H9 (cell line): Measurements from ENCODE around the gene MCEE. TPM values are rescaled to one million over a fixed set of nuclear protein-coding genes. Genes with fewer than 3 reads are reported as not detected.

ENCODE experiments used
- DNase-seq: peaks from one replicate; pipeline ENCODE4 v3.0.0-alpha.2; 2017
- H2AFZ ChIP-seq: one replicate; pipeline ENCODE4 v1.6.1; 2013; ENCODE audit warnings: mild to moderate bottlenecking, low read length, control low read depth, moderate library complexity
- H2AK5ac ChIP-seq: 2 replicates; pipeline ENCODE4 v1.6.1; 2013; ENCODE audit warnings: low read length, control low read depth, mixed read lengths; ENCODE audit not compliant: insufficient read length
- H2BK120ac ChIP-seq: one replicate; pipeline ENCODE4 v1.6.1; 2013; ENCODE audit warnings: low read depth, mild to moderate bottlenecking, low read length, control low read depth, inconsistent platforms; ENCODE audit not compliant: poor library complexity, severe bottlenecking
- H2BK12ac ChIP-seq: 2 replicates; pipeline ENCODE4 v1.6.1; 2013; ENCODE audit warnings: low read length, control low read depth, mixed read lengths, low read depth; ENCODE audit not compliant: insufficient read length
- H2BK15ac ChIP-seq: 2 replicates; pipeline ENCODE4 v1.6.1; 2013; ENCODE audit warnings: low read depth, low read length, control low read depth
- H2BK20ac ChIP-seq: one replicate; pipeline ENCODE4 v1.6.1; 2013; ENCODE audit warnings: low read depth, mild to moderate bottlenecking, low read length, control low read depth, inconsistent platforms; ENCODE audit not compliant: poor library complexity, severe bottlenecking
- H2BK5ac ChIP-seq: 2 replicates; pipeline ENCODE4 v1.6.1; 2013; ENCODE audit warnings: low read length, control low read depth, mixed read lengths; ENCODE audit not compliant: insufficient read length
- H3K14ac ChIP-seq: 2 replicates; pipeline ENCODE4 v1.6.1; 2013; ENCODE audit warnings: low read length, control low read depth; ENCODE audit not compliant: insufficient read depth
- H3K18ac ChIP-seq: 2 replicates; pipeline ENCODE4 v1.6.1; 2013; ENCODE audit warnings: low read depth, mild to moderate bottlenecking, mixed read lengths, low read length, control low read depth; ENCODE audit not compliant: insufficient read length
- H3K23ac ChIP-seq: 2 replicates; pipeline ENCODE4 v1.6.1; 2013; ENCODE audit warnings: low read length, control low read depth, mixed read lengths, low read depth; ENCODE audit not compliant: insufficient read length
- H3K23me2 ChIP-seq: 2 replicates; pipeline ENCODE4 v1.6.1; 2013; ENCODE audit warnings: low read depth, mild to moderate bottlenecking, mixed read lengths, low read length, control low read depth; ENCODE audit not compliant: insufficient read length, poor library complexity, severe bottlenecking
- H3K27ac ChIP-seq: 2 replicates; pipeline ENCODE4 v1.5.1; 2013; ENCODE audit warnings: low read length, control low read depth, mixed read lengths, low read depth; ENCODE audit not compliant: insufficient read length
- H3K27me3 ChIP-seq: 2 replicates; pipeline ENCODE4 v1.6.1; 2013; ENCODE audit warnings: low read length, control low read depth, inconsistent platforms; ENCODE audit not compliant: insufficient read depth
- H3K4ac ChIP-seq: 2 replicates; pipeline ENCODE4 v1.6.1; 2013; ENCODE audit warnings: low read depth, mild to moderate bottlenecking, control low read depth, inconsistent platforms, low read length, moderate library complexity
- H3K4me1 ChIP-seq: 2 replicates; pipeline ENCODE4 v1.6.1; 2013; ENCODE audit warnings: low read length, control low read depth, inconsistent platforms; ENCODE audit not compliant: insufficient read depth
- H3K4me2 ChIP-seq: 2 replicates; pipeline ENCODE4 v1.6.1; 2013; ENCODE audit warnings: low read length, control low read depth, mixed read lengths; ENCODE audit not compliant: insufficient read length, insufficient read depth
- H3K56ac ChIP-seq: 2 replicates; pipeline ENCODE4 v1.6.1; 2013; ENCODE audit warnings: low read depth, mild to moderate bottlenecking, mixed read lengths, low read length, control low read depth; ENCODE audit not compliant: insufficient read length
- H3K79me1 ChIP-seq: 2 replicates; pipeline ENCODE4 v1.6.1; 2013; ENCODE audit warnings: low read depth, mild to moderate bottlenecking, moderate library complexity, low read length, control low read depth, inconsistent platforms; ENCODE audit not compliant: insufficient read depth, poor library complexity, severe bottlenecking
- H3K79me2 ChIP-seq: 2 replicates; pipeline ENCODE4 v1.6.1; 2013; ENCODE audit warnings: low read length, control low read depth, inconsistent platforms; ENCODE audit not compliant: insufficient read depth
- H3K9ac ChIP-seq: 2 replicates; pipeline ENCODE4 v1.6.1; 2013; ENCODE audit warnings: low read length, control low read depth, mixed read lengths; ENCODE audit not compliant: insufficient read length; ENCODE audit errors: extremely low read depth
- H3K9me3 ChIP-seq: one replicate; pipeline ENCODE4 v1.6.1; 2013; ENCODE audit warnings: low read depth, low read length, inconsistent platforms; ENCODE audit not compliant: control insufficient read depth
- H3T11ph ChIP-seq: one replicate; pipeline ENCODE4 v1.6.1; 2013; ENCODE audit warnings: mild to moderate bottlenecking, low read length, control low read depth, inconsistent platforms
- H4K20me1 ChIP-seq: one replicate; pipeline ENCODE4 v1.6.1; 2013; ENCODE audit not compliant: control insufficient read depth, insufficient read length, insufficient read depth
- H4K5ac ChIP-seq: 2 replicates; pipeline ENCODE4 v1.6.1; 2013; ENCODE audit warnings: low read depth, mild to moderate bottlenecking, mixed read lengths, low read length, control low read depth; ENCODE audit not compliant: insufficient read length
- H4K8ac ChIP-seq: replicated peaks from 2 replicates; pipeline ENCODE4 v1.6.1; 2013; ENCODE audit warnings: low read length, control low read depth, mixed read lengths, low read depth; ENCODE audit not compliant: insufficient read length
- H4K91ac ChIP-seq: 2 replicates; pipeline ENCODE4 v1.6.1; 2013; ENCODE audit warnings: low read depth, mild to moderate bottlenecking, moderate library complexity, mixed read lengths, low read length, control low read depth; ENCODE audit not compliant: insufficient read length
- H3K27ac Mint-ChIP-seq, 3 experiments: 2 replicates in 2 of 3; 3 replicates in 1 of 3; pipeline ENCODE4 v1.8.0; 2020 to 2021; ENCODE audit warnings: mixed read lengths in 3 of 3, mild to moderate bottlenecking in 1 of 3, moderate library complexity in 1 of 3
- H3K27me3 Mint-ChIP-seq: 2 replicates; pipeline ENCODE4 v1.8.0; 2021; ENCODE audit warnings: low read depth, mild to moderate bottlenecking, moderate library complexity, mixed read lengths
- H3K36me3 Mint-ChIP-seq, 3 experiments: 2 replicates in 2 of 3; 3 replicates in 1 of 3; pipeline ENCODE4 v1.8.0; 2020 to 2021; ENCODE audit warnings: low read depth in 3 of 3, mixed read lengths in 3 of 3; ENCODE audit not compliant: insufficient read depth in 1 of 3
- H3K4me1 Mint-ChIP-seq, 2 experiments: 2 replicates each; pipeline ENCODE4 v1.8.0; 2020; ENCODE audit warnings: mixed read lengths in 2 of 2
- H3K4me3 Mint-ChIP-seq, 2 experiments: 2 replicates in 1 of 2; 3 replicates in 1 of 2; pipeline ENCODE4 v1.8.0; 2020 to 2021; ENCODE audit warnings: mild to moderate bottlenecking in 2 of 2, mixed read lengths in 2 of 2, moderate library complexity in 1 of 2
- H3K9me3 Mint-ChIP-seq, 2 experiments: 2 replicates in 1 of 2; 3 replicates in 1 of 2; pipeline ENCODE4 v1.8.0; 2020; ENCODE audit warnings: mild to moderate bottlenecking in 2 of 2, mixed read lengths in 2 of 2, moderate library complexity in 1 of 2
- CTCF ChIP-seq: fragments of 200-600 bp; sonication (generic); conservative IDR thresholded peaks from 3 replicates; pipeline ENCODE4 v1.8.0; 2021; ENCODE audit warnings: antibody characterized with exemption, mild to moderate bottlenecking
- WGBS: extraction: QIAGEN DNeasy Blood & Tissue Kit; methylation state at CpG from one replicate; pipeline ENCODE4 v1.1.7; 2013; ENCODE audit warnings: missing lambda C conversion rate, low lambda C conversion rate, mixed read lengths; ENCODE audit not compliant: insufficient read length; ENCODE audit errors: extremely low coverage; 5-methylcytosine and 5-hydroxymethylcytosine counted together
- total RNA-seq: library from RNA; stranded (reverse); gene quantifications from 2 replicates; pipeline ENCODE4 v1.2.1, GENCODE V29; 2021

MCEE gene
- total RNA-seq, 1 experiment from 2014 or later: 12.5 TPM

- Histone ChIP-seq H3K18ac (no peak overlapping the region), H2BK12ac (no peak overlapping the region)
- no peak for TF ChIP-seq CTCF
Observed at GRCh38 chr2:71136174-71136573, 6.1 kb upstream of the MCEE start.

More at GRCh38 chr2:71136174-71136573, 6.1 kb upstream of the MCEE start:
- Histone ChIP-seq H2BK120ac (no peak overlapping the region), H3K4me2 (no peak overlapping the region), H3T11ph (no peak overlapping the region), H2AFZ (no peak overlapping the region), H2BK20ac (no peak overlapping the region), H3K79me2 (peaks cover 4% of the 10 kb centered on the region; the same call in 1 of the 2 replicates), H3K79me1 (peaks cover 4% of the 10 kb centered on the region), H3K9me3 (no peaks in the 10 kb centered on the region), H2BK5ac (no peak overlapping the region), H3K23me2 (peaks cover 3% of the 10 kb centered on the region), H3K23ac (no peak overlapping the region), H4K8ac (no peak overlapping the region), H3K14ac (no peak overlapping the region), H3K9ac (no peak overlapping the region), H3K4me1 (no peaks in the 10 kb centered on the region), H2BK15ac (no peak overlapping the region), H2AK5ac (no peak overlapping the region), H4K91ac (no peak overlapping the region), H3K4ac (no peak overlapping the region), H4K5ac (no peak overlapping the region), H3K56ac (no peak overlapping the region), H3K27ac (no peak overlapping the region), H4K20me1 (no peaks in the 10 kb centered on the region), H3K27me3 (no peaks in the 10 kb centered on the region)
- no CpG with 5 or more reads among the region's 3 CpGs for whole genome bisulfite sequencing
- no peaks in the 10 kb centered on the region for H3K4me1 Mint-ChIP-seq
- no peak overlapping the region for H3K27ac Mint-ChIP-seq
- H3K27me3 Mint-ChIP-seq: no peaks in the 10 kb centered on the region
- H3K36me3 Mint-ChIP-seq: peaks cover 18 to 65% (median 64%) of the 10 kb centered on the region in 3 experiments
- no peak overlapping the region for H3K4me3 Mint-ChIP-seq
- no peak for DNase-seq
- H3K9me3 Mint-ChIP-seq: no peaks in the 10 kb centered on the region
